Small intestine (tissue), 7 donors: ENCODE data around the gene GJB4. TPM values are rescaled to one million over a fixed set of nuclear protein-coding genes. Genes with fewer than 3 reads are reported as not detected.
A peak's percentile ranks its signal among the peaks of the same experiment; 100 is the strongest.
"Not testable (repeated sequence)": the region's sequence is repeated elsewhere in the genome, so short reads cannot be mapped to it uniquely, and the experiment has no call there.

Experiments
- DNase-seq, 2 donors: peaks; one replicate each; pipeline versions ENCODE4 v3.0.0 to v3.0.0-alpha.2; 2013
- FAIRE-seq: peaks from 2 replicates; lab custom pipeline; 2012; peaks lifted over from hg19 to GRCh38; lab: Jason Lieb, UNC
- H3K27ac ChIP-seq, 3 donors: one replicate each; pipeline ENCODE4 v1.5.1; 2013; ENCODE audit warnings: low read length in 2 of 3, mild to moderate bottlenecking in 2 of 3, control low read depth in 1 of 3, inconsistent platforms in 1 of 3, low read depth in 1 of 3, moderate library complexity in 1 of 3
- H3K27me3 ChIP-seq, 3 donors: one replicate each; pipeline ENCODE4 v1.6.1; 2013; ENCODE audit warnings: low read length in 3 of 3, inconsistent platforms in 1 of 3; ENCODE audit not compliant: control insufficient read depth in 3 of 3, insufficient read depth in 3 of 3
- H3K36me3 ChIP-seq, 3 donors: one replicate each; pipeline ENCODE4 v1.6.1; 2013; ENCODE audit warnings: low read length in 3 of 3, inconsistent platforms in 1 of 3, low read depth in 1 of 3, mild to moderate bottlenecking in 1 of 3, moderate library complexity in 1 of 3; ENCODE audit not compliant: control insufficient read depth in 3 of 3, insufficient read depth in 2 of 3
- H3K4me1 ChIP-seq, 3 donors: one replicate each; pipeline ENCODE4 v1.6.1; 2013; ENCODE audit warnings: low read length in 2 of 3, inconsistent platforms in 1 of 3, low read depth in 1 of 3, mild to moderate bottlenecking in 1 of 3, moderate library complexity in 1 of 3; ENCODE audit not compliant: control insufficient read depth in 3 of 3, insufficient read depth in 2 of 3
- H3K4me3 ChIP-seq, 3 donors: one replicate each; pipeline ENCODE4 v1.5.1; 2013; ENCODE audit warnings: low read length in 3 of 3, control low read depth in 1 of 3, inconsistent platforms in 1 of 3, low read depth in 1 of 3, mild to moderate bottlenecking in 1 of 3, moderate library complexity in 1 of 3
- H3K9me3 ChIP-seq, 2 donors: one replicate each; pipeline ENCODE4 v1.6.1; 2013; ENCODE audit warnings: low read depth in 1 of 2, low read length in 1 of 2; ENCODE audit not compliant: control insufficient read depth in 2 of 2, insufficient read depth in 1 of 2
- WGBS, 3 donors: extraction: QIAGEN DNeasy Blood & Tissue Kit; methylation state at CpG; one replicate each; pipeline ENCODE4 v1.1.7; 2013; 5-methylcytosine and 5-hydroxymethylcytosine counted together
- polyA plus RNA-seq, 4 donors: library from polyadenylated mRNA; stranded (reverse) in 3 of 4; unstranded in 1 of 4; fragments of 200-250 nt in 3 of 4; fragments of 120-200 nt in 1 of 4; gene quantifications; one replicate each; pipeline versions ENCODE4 v1.2.1 to v1.2.3, GENCODE V29; 2013
- donor health status: healthy with polysubstance abuse.
- donor health status: control.
- donor health status: control.
- donor health status: Bipolar disorder and iron deficiency.
- donor health status: healthy.

The GJB4 gene
- polyA plus RNA-seq, 4 donors: 0.07 to 0.47 TPM; not detected in 2

- FAIRE-seq (no peak), DNase-seq (no peak)
Observed at GRCh38 chr1:34721646-34722355, 37.7 kb upstream of the GJB4 start.

GRCh38 chr1:34726861-34727260 is 32.7 kb upstream of the GJB4 start:
- Histone ChIP-seq H3K27me3 (peaks cover 0 to 5% (median 3%) of the 10 kb centered on the region in 3 donors), H3K36me3 (no peaks in the 10 kb centered on the region), H3K27ac (no peak overlapping the region), H3K4me3 (no peak overlapping the region), H3K4me1 (no peaks in the 10 kb centered on the region), H3K9me3 (no peaks in the 10 kb centered on the region)
- WGBS, 3 donors: 68 to 72% (median 70%) methylated on average over 6 of the region's 6 CpGs
- no peak for FAIRE-seq
- no peak for DNase-seq

More at GRCh38 chr1:34721646-34722355, 37.7 kb upstream of the GJB4 start:
- Histone ChIP-seq H3K27ac (no peak overlapping the region), H3K9me3 (peaks cover 0 to 3% of the 10 kb centered on the region in 2 donors), H3K4me3 (no peak overlapping the region), H3K27me3 (peaks cover 0 to 6% (median 2%) of the 10 kb centered on the region in 3 donors), H3K36me3 (no peaks in the 10 kb centered on the region), H3K4me1 (no peaks in the 10 kb centered on the region)
- WGBS, 3 donors: 75 to 84% (median 77%) methylated on average over 6 of the region's 6 CpGs

GRCh38 chr1:34730485-34730884 is 29.1 kb upstream of the GJB4 start:
- FAIRE-seq: no peak
- Histone ChIP-seq H3K9me3 (no peaks in the 10 kb centered on the region), H3K36me3 (no peaks in the 10 kb centered on the region), H3K27ac (no peak overlapping the region), H3K4me1 (no peaks in the 10 kb centered on the region), H3K27me3 (peaks cover 0 to 5% (median 0%) of the 10 kb centered on the region in 3 donors), H3K4me3 (no peak overlapping the region)
- 77 to 84% (median 81%) methylated on average over 5 of the region's 5 CpGs for WGBS, 3 donors
- no peak for DNase-seq

- not testable (repeated sequence) for H3K36me3 ChIP-seq, H3K9me3 ChIP-seq, H3K27me3 ChIP-seq, H3K4me3 ChIP-seq, H3K27ac ChIP-seq, FAIRE-seq, DNase-seq, H3K4me1 ChIP-seq
- 54 to 73% (median 59%) methylated on average over 7 of the region's 7 CpGs for WGBS, 3 donors
Observed at GRCh38 chr1:34732831-34733230, 26.7 kb upstream of the GJB4 start.

GRCh38 chr1:34736692-34737091 is 22.8 kb upstream of the GJB4 start:
- peaks cover 0 to under 1% (median 0%) of the 10 kb centered on the region in 3 donors for H3K4me1 ChIP-seq
- WGBS, 3 donors: 77 to 85% (median 81%) methylated on average over 10 of the region's 10 CpGs
- no peak overlapping the region for H3K4me3 ChIP-seq
- H3K9me3 ChIP-seq: no peaks in the 10 kb centered on the region
- DNase-seq (no peak), FAIRE-seq (no peak)
- H3K36me3 ChIP-seq: no peaks in the 10 kb centered on the region
- no peaks in the 10 kb centered on the region for H3K27me3 ChIP-seq
- H3K27ac ChIP-seq: no peak overlapping the region

GRCh38 chr1:34737236-34737635 is 22.3 kb upstream of the GJB4 start:
- WGBS, 3 donors: 83 to 89% (median 85%) methylated on average over 12 of the region's 12 CpGs
- not testable (repeated sequence) for FAIRE-seq

GRCh38 chr1:34739613-34740012 is 19.9 kb upstream of the GJB4 start:
- H3K4me1 ChIP-seq: peaks cover 0 to 13% (median 0%) of the 10 kb centered on the region in 3 donors
- WGBS, 3 donors: 49 to 73% (median 52%) methylated on average over 3 of the region's 3 CpGs
- no peak for FAIRE-seq

More at GRCh38 chr1:34737236-34737635, 22.3 kb upstream of the GJB4 start:
- H3K27me3 ChIP-seq, H3K4me3 ChIP-seq, H3K4me1 ChIP-seq, H3K27ac ChIP-seq, H3K36me3 ChIP-seq, DNase-seq, H3K9me3 ChIP-seq: not testable (repeated sequence)

GRCh38 chr1:34740161-34740868 is 19.2 kb upstream of the GJB4 start:
- Histone ChIP-seq H3K4me3 (no peak overlapping the region), H3K4me1 (peaks cover 0 to 13% (median 0%) of the 10 kb centered on the region in 3 donors), H3K27me3 (no peaks in the 10 kb centered on the region), H3K9me3 (no peaks in the 10 kb centered on the region), H3K27ac (no peak overlapping the region), H3K36me3 (no peaks in the 10 kb centered on the region)
- FAIRE-seq (no peak), DNase-seq (peak in 1 of 2 donors; percentile 36)
- 53 to 58% (median 56%) methylated on average over 18 of the region's 18 CpGs for WGBS, 3 donors

More at GRCh38 chr1:34739613-34740012, 19.9 kb upstream of the GJB4 start:
- Histone ChIP-seq H3K27me3 (no peaks in the 10 kb centered on the region), H3K9me3 (no peaks in the 10 kb centered on the region), H3K36me3 (no peaks in the 10 kb centered on the region), H3K27ac (no peak overlapping the region), H3K4me3 (no peak overlapping the region)
- no peak for DNase-seq
